ENCODE results near the gene RNU7-1.
A peak's percentile ranks its signal among the peaks of the same experiment; 100 is the strongest.
"Not testable (repeated sequence)": the region's sequence is repeated elsewhere in the genome, so short reads cannot be mapped to it uniquely, and the experiment has no call there.

Gene RNU7-1

GRCh38 chr12:6943722-6944380, at the start of gene RNU7-1, which contains the start of gene C12orf57:
TSS of gene RNU7-1 (plus strand) at chr12:6943816.
TSS of gene C12orf57 (plus strand) at chr12:6944022. CDS start at chr12:6944122, 100 bp downstream.
- peak; percentile 84 for DNase-seq (ENCODE audit: low spot score)

GRCh38 chr12:6894321-6894720, 49.3 kb upstream of the RNU7-1 start:
- no peak for DNase-seq (ENCODE audit: low spot score)

- no peak for DNase-seq (ENCODE audit: low spot score)
Measured at GRCh38 chr12:6896846-6897435, 46.7 kb upstream of the RNU7-1 start.

GRCh38 chr12:6899427-6899826, 44.2 kb upstream of the RNU7-1 start:
- DNase-seq (ENCODE audit: low spot score), result no peak

- peak; percentile 35 for DNase-seq (ENCODE audit: low spot score)
Measured at GRCh38 chr12:6899837-6900519, 43.6 kb upstream of the RNU7-1 start.

- no peak for DNase-seq (ENCODE audit: low spot score)
Measured at GRCh38 chr12:6902448-6902847, 41.2 kb upstream of the RNU7-1 start.

GRCh38 chr12:6903722-6904121, 39.9 kb upstream of the RNU7-1 start:
- DNase-seq (ENCODE audit: low spot score), result no peak

GRCh38 chr12:6904280-6905276, 39.0 kb upstream of the RNU7-1 start, which contains the start of gene LRRC23:
TSS of gene LRRC23 (plus strand) at chr12:6904822. CDS start at chr12:6905634, 812 bp downstream.
- peak; percentile 99 for DNase-seq (ENCODE audit: low spot score)

- no peak for DNase-seq (ENCODE audit: low spot score)
Measured at GRCh38 chr12:6905414-6906040, 38.1 kb upstream of the RNU7-1 start.

- not testable (repeated sequence) for DNase-seq (ENCODE audit: low spot score)
Measured at GRCh38 chr12:6908141-6908540, 35.5 kb upstream of the RNU7-1 start.

GRCh38 chr12:6909421-6910145, 34.0 kb upstream of the RNU7-1 start:
- DNase-seq (ENCODE audit: low spot score), result no peak

GRCh38 chr12:6912164-6912935, 31.3 kb upstream of the RNU7-1 start:
- DNase-seq (ENCODE audit: low spot score), result no peak

- peak; percentile 90 for DNase-seq (ENCODE audit: low spot score)
Measured at GRCh38 chr12:6914246-6914946, 29.2 kb upstream of the RNU7-1 start, which contains the start of gene ENO2. TSS of gene ENO2 (plus strand) at chr12:6914580. CDS start at chr12:6915833, 1,253 bp downstream.

GRCh38 chr12:6914947-6915788, 28.4 kb upstream of the RNU7-1 start:
- DNase-seq (ENCODE audit: low spot score), result no peak

GRCh38 chr12:6915789-6916285, 27.8 kb upstream of the RNU7-1 start:
- DNase-seq (ENCODE audit: low spot score), result no peak

GRCh38 chr12:6916426-6917200, 27.0 kb upstream of the RNU7-1 start:
- no peak for DNase-seq (ENCODE audit: low spot score)

All from CD4-positive, alpha-beta T cell treated with Interleukin-2 at 100 ng/mL for 4 hours (primary cell).